Lower lobe of right lung (tissue), 2 donors: Measurements from ENCODE around the gene C10orf62. TPM values are rescaled to one million over a fixed set of nuclear protein-coding genes. Genes with fewer than 3 reads are reported as not detected.

Experiments
- ATAC-seq, 2 donors: fragments of 200-7000 bp; cut with Tn5 transposase; one replicate each; pipeline ENCODE4 v1.9.1; 2020 to 2022; ENCODE audit warnings: mild to moderate bottlenecking in 2 of 2, moderate library complexity in 2 of 2
- DNase-seq: peaks from one replicate; pipeline ENCODE4 v3.0.0-alpha.2; 2020
- H3K27ac ChIP-seq: fragments of 200-600 bp; one replicate; pipeline ENCODE4 v1.8.0; 2022
- H3K27me3 ChIP-seq: fragments of 200-600 bp; one replicate; pipeline ENCODE4 v1.8.0; 2022; ENCODE audit warnings: low read depth
- H3K36me3 ChIP-seq: fragments of 200-600 bp; one replicate; pipeline ENCODE4 v1.8.0; 2022; ENCODE audit warnings: mild to moderate bottlenecking
- H3K4me1 ChIP-seq: fragments of 200-600 bp; one replicate; pipeline ENCODE4 v1.8.0; 2022
- H3K4me3 ChIP-seq: fragments of 200-600 bp; one replicate; pipeline ENCODE4 v1.8.0; 2022; ENCODE audit warnings: mild to moderate bottlenecking
- H3K9me3 ChIP-seq: fragments of 200-600 bp; one replicate; pipeline ENCODE4 v1.8.0; 2022
- intact Hi-C: fragments of 100-400 bp; cut with DNase I; formaldehyde crosslinking; loops from one replicate; pipeline ENCODE4 v1.11.0; 2022
- long read RNA-seq: library from polyadenylated mRNA; unstranded; transcript quantifications from one replicate; pipeline ENCODE4 v2.0.0, GENCODE V29; 2021
- total RNA-seq: library from RNA; stranded (reverse); fragmentation: NEBNext Ultra II Directional; extraction: Animal tissue kit (Norgen Biotek cat#: 25700); gene quantifications from one replicate; pipeline ENCODE4 v1.2.1, GENCODE V29; 2021
- TF ChIP-seq, protein P1 (sequence below): fragments of 200-600 bp; IDR thresholded peaks from one replicate; pipeline ENCODE4 v1.8.0; 2022; ENCODE audit warnings: antibody characterized with exemption, mild to moderate bottlenecking
- donor health status: DM: no; HTN: yes; CAD: no; lungs with severe emphysema.

The C10orf62 gene
- total RNA-seq = not detected
- long read RNA-seq = 0 reads

DNA sequence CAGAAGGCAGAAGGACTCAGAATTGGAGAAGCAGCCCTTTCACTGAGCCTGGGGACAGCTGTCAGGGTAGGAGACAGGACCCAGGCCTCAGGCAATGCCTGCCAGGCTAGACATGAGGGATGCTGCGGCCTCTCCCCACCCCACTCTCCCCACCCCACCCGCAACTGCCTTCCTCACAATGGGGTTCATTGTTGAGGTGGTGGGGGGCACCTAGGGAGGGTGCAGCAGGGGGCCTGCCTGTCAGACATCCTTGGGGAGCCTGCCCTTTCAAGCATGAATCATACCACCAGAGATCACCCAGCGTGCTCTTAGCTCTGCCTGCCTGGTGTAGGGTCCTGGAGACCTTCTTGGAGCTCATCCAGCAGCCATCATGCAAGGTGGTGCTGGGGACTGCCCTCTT lies at the start of gene C10orf62:
Gene C10orf62, plus strand, starts transcription at position 243 of the 400 bp plus-strand sequence. CDS start 177 bp downstream, outside the sequence.
- intact Hi-C loops = no loop called here
- Histone ChIP-seq H3K4me1 (no peaks in the 10 kb centered on the region), H3K27ac (no peak within 1 kb of the TSS), H3K9me3 (no peaks in the 10 kb centered on the region), H3K4me3 (no peak within 1 kb of the TSS), H3K27me3 (no peaks in the 10 kb centered on the region), H3K36me3 (no peaks in the 10 kb centered on the region)
- TF ChIP-seq, protein P1, sequence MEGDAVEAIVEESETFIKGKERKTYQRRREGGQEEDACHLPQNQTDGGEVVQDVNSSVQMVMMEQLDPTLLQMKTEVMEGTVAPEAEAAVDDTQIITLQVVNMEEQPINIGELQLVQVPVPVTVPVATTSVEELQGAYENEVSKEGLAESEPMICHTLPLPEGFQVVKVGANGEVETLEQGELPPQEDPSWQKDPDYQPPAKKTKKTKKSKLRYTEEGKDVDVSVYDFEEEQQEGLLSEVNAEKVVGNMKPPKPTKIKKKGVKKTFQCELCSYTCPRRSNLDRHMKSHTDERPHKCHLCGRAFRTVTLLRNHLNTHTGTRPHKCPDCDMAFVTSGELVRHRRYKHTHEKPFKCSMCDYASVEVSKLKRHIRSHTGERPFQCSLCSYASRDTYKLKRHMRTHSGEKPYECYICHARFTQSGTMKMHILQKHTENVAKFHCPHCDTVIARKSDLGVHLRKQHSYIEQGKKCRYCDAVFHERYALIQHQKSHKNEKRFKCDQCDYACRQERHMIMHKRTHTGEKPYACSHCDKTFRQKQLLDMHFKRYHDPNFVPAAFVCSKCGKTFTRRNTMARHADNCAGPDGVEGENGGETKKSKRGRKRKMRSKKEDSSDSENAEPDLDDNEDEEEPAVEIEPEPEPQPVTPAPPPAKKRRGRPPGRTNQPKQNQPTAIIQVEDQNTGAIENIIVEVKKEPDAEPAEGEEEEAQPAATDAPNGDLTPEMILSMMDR = no peak
- no peak for DNase-seq
- no peak for ATAC-seq

- intact Hi-C loops = no loop called here
- Histone ChIP-seq H3K27me3 (no peaks in the 10 kb centered on the region), H3K36me3 (no peaks in the 10 kb centered on the region), H3K4me1 (peaks cover 49% of the 10 kb centered on the region), H3K4me3 (no peak overlapping the region), H3K9me3 (no peaks in the 10 kb centered on the region), H3K27ac (peak overlapping the region; percentile 42)
- DNase-seq (no peak), ATAC-seq (no peak)
- TF ChIP-seq, protein P1 = no peak
These were observed 48.6 kb upstream of the C10orf62 start for GRCh38 chr10:97540669-97541500.

GRCh38 chr10:97542169-97543024 lies 47.1 kb upstream of the C10orf62 start:
- peaks cover 49% of the 10 kb centered on the region for H3K4me1 ChIP-seq
- H3K9me3 ChIP-seq = no peaks in the 10 kb centered on the region
- H3K4me3 ChIP-seq = no peak overlapping the region
- intact Hi-C loops = no loop called here
- no peaks in the 10 kb centered on the region for H3K36me3 ChIP-seq
- ATAC-seq (peak; percentile 64 to 65), DNase-seq (no peak)
- no peaks in the 10 kb centered on the region for H3K27me3 ChIP-seq
- TF ChIP-seq, protein P1 = no peak
- peak overlapping the region; percentile 80 for H3K27ac ChIP-seq

GRCh38 chr10:97543025-97543546 lies 46.4 kb upstream of the C10orf62 start:
- Histone ChIP-seq H3K9me3 (no peaks in the 10 kb centered on the region), H3K4me1 (peaks cover 49% of the 10 kb centered on the region), H3K4me3 (no peak overlapping the region), H3K36me3 (no peaks in the 10 kb centered on the region), H3K27ac (peak overlapping the region; percentile 80), H3K27me3 (no peaks in the 10 kb centered on the region)
- DNase-seq (peak; percentile 64), ATAC-seq (peak; percentile 85 to 86)
- TF ChIP-seq, protein P1 = no peak
- intact Hi-C loops = no loop called here

- Histone ChIP-seq H3K36me3 (no peaks in the 10 kb centered on the region), H3K4me3 (no peak overlapping the region), H3K27ac (no peak overlapping the region), H3K27me3 (no peaks in the 10 kb centered on the region), H3K4me1 (peaks cover 44% of the 10 kb centered on the region), H3K9me3 (no peaks in the 10 kb centered on the region)
- TF ChIP-seq, protein P1 = no peak
- ATAC-seq (no peak), DNase-seq (no peak)
- intact Hi-C loops = no loop called here
These were observed 42.9 kb upstream of the C10orf62 start for GRCh38 chr10:97546456-97547270.
